GM12801 (cell line): Measurements from ENCODE around the gene BCAP31.

Source experiments
- TF ChIP-seq, protein P1 (sequence below): IDR thresholded peaks from one replicate; pipeline ENCODE4 v1.5.1; 2011; ENCODE audit warnings: control low read depth; ENCODE audit not compliant: insufficient read length; ENCODE audit errors: extremely low read depth

Gene BCAP31

GRCh38 chrX:153708415-153708814 is 15.8 kb downstream of the BCAP31 start:
- TF ChIP-seq, protein P1, sequence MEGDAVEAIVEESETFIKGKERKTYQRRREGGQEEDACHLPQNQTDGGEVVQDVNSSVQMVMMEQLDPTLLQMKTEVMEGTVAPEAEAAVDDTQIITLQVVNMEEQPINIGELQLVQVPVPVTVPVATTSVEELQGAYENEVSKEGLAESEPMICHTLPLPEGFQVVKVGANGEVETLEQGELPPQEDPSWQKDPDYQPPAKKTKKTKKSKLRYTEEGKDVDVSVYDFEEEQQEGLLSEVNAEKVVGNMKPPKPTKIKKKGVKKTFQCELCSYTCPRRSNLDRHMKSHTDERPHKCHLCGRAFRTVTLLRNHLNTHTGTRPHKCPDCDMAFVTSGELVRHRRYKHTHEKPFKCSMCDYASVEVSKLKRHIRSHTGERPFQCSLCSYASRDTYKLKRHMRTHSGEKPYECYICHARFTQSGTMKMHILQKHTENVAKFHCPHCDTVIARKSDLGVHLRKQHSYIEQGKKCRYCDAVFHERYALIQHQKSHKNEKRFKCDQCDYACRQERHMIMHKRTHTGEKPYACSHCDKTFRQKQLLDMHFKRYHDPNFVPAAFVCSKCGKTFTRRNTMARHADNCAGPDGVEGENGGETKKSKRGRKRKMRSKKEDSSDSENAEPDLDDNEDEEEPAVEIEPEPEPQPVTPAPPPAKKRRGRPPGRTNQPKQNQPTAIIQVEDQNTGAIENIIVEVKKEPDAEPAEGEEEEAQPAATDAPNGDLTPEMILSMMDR = no peak

DNA sequence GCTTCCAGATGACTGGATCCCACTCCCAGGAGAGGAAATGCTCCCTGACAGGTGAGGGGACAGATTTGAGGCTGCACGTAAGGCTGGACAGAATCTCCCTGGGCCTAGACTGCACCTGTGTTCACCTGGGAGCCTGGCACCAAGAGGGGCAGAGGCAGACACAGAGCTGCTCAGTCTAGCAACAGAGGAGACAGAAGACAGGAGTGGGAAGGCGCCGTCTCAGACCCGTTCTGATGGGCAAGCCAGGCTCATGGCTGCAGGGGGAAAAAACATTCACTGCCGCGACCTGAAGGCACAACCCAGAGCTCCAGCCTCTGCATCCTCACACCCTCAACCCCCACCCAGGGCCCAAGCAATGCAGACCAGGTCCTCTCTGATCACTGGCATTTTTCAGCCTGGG is 16.8 kb downstream of the BCAP31 start:
- TF ChIP-seq, protein P1 = no peak

GRCh38 chrX:153706799-153707198 is 17.4 kb downstream of the BCAP31 start:
- TF ChIP-seq, protein P1 = no peak

DNA sequence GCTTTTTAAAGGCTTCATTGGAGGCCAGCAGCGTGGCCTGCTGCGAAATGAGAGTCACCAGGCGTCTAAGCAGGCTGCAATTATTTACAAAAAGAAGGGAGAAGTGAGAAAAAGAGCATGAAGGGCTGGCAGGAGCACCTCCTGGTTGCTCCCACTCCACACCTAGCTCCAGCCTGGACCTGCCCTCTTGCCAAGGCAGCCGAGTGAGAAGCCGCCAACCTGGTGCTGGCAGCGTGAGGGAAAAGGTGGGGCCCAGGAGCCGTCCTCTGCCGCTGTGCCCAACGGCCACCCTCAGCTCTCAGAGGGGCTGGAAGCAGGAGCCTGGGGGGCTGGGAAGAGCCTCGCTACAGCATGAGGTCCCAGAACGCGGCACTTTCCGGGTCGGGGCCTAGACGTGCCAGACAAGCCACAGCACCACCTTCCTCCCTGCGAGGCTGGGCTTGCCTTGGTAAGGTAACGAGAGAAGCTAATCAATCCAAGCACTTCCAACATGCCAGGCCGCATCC is 20.1 kb downstream of the BCAP31 start:
- TF ChIP-seq, protein P1 = no peak

DNA sequence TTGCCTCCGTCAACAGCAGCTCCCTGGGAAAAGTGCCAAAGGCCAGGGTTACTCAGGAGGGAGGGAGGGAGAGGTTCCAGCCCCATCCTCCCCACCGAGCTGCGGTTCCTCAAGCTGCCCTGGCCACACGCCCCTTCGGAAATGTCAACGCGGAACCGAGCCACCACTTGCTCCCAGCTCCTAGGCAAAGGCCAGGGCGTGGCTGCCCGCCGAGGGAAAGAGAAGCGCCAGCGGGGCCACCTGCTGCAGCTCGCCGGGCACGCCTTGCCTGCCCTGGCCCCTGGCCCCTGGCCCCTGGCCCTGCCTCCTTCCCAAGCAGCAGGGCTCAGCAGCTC is 21.2 kb downstream of the BCAP31 start:
- TF ChIP-seq, protein P1 = no peak

- TF ChIP-seq, protein P1 = no peak
Observed at GRCh38 chrX:153702336-153703035, 21.7 kb downstream of the BCAP31 start.

GRCh38 chrX:153701706-153702105 is 22.5 kb downstream of the BCAP31 start:
- TF ChIP-seq, protein P1 = no peak
